HG02763 (cell line): ENCODE measurements around the gene BCAS4.

Experiments
- ATAC-seq: cut with Tn5 transposase; IDR thresholded peaks from one replicate; pipeline ENCODE4 v1.9.1; 2021; ENCODE audit warnings: mild to moderate bottlenecking, moderate library complexity; ENCODE audit not compliant: unreplicated experiment

BCAS4 gene

DNA sequence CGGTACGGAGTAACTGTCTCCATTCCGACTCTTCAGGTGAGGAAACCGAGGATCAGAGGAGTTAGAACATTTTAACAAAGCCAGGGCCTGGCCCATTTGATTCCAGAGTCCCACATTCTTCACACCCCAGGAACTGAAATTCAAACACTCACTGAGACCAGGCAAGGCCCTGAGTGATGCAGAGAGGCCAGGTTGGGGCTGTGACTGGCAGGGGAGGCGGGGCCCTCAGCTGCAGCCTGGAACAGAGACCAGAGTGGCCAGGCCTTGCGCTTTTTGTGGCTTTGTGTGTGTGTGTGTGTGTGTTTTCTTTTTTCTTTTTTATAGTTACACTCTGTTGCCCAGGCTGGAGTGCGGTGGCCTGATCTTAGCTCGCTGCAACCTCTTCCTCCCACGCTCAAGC is 57.2 kb downstream of the BCAS4 start:
- no peak for ATAC-seq

DNA sequence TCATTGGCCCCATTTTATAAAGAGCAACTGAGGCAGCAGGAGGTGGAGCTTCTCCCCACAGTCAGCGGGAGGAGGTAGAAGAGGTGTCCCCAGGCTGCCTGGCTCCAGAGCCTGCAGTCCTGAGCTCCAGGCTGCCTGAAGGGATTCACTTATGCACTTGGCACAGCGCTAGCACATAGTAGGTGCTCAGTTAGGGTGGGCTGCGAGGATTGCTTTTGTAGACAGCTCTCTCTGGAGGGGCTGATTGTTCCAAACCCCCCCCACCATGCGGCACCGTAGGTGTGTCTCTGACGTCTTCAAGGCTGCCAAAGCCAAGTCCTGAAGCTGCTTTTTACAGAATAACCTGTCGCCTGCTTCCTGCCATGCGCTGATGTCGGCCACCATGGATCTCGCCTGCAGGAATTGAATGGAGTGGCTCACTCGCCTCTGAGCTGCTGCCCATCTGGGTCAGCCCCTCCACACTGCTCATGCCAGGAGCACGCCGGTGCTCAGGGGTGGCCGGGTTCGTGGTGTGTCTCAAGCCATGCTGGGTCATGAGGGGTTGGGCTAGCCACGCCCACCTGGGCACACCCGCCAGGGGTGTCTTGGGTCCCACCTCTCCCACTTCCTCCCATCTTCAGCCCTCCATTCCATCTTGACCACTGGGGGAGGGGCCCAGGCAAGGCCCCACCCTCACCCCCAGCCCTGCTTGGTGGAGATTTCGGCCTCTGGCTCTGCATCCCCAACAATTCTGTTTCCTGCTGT is 59.8 kb downstream of the BCAS4 start:
- ATAC-seq, result no peak

DNA sequence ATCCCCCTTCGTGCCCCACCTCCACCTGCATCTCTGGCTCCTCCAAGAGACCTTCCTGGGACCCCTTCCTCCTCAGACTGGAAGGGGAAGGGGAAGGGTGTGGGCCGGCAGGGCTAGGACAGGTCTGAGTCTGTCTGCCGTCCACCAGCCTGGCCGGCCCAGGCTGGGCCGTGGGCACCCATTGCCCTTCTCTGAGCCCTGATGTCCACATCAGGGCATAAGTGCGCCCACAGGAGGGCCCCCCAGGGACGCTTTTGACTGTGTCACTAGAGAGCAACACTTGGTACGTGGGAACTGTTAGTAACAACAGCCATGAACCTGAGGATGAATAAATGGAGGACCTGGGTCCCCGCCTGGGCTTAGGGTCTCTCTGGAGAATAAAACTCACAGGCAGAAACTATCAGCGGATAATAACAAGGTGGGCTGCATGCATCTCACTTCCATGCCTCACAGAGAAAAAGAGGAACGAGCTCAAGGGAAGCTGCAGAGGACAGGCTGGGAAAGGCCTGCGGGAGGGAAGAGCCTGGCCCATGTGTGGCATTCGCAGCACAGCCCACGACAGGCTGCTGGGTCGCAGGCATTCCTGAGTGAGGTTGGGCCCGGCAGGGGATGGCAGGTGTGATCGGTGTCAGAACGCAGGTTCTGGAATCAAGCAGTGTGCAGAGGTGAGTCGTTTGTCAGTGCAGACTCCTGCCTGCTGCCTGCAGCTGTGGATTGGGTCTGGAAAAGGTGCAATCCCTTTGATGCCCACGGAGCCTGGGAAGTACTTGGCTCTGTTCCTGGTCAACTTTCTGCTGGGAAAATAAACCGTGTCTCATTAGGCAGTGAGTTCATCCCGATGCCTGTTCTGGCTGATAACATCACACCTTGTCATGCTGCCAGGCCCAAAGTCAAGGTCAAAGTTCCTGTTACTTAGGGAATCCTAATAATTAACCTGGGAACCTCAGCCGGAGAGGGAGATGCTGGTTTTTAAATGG is 60.9 kb downstream of the BCAS4 start:
- ATAC-seq, result no peak

DNA sequence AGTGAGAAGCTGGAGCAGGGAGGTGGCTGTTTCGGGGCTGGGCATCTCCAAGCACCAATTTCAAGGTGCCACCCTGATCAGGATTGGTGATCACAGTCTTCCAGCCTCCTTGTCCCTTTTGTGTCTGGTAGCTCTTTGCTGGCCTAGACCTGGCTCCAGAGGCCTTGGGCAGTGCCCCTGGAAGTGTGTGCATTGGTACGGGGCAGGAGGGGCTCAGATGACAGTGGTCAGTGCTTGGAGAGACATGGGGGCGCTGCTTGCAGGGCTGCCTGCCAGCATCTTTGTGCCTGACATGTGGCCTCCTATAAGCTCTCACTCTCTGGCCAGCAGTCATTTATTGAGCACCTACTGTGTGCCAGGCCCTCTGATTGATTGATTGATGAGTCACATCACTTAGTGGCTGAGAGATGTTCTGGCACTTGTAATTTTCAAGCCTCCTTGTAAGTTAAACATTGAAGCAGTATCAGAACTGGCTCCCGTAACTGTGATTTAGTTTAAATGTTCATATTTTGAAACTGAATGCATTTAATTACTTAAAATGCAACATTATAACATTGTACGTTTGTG is 61.7 kb downstream of the BCAS4 start:
- no peak for ATAC-seq

DNA sequence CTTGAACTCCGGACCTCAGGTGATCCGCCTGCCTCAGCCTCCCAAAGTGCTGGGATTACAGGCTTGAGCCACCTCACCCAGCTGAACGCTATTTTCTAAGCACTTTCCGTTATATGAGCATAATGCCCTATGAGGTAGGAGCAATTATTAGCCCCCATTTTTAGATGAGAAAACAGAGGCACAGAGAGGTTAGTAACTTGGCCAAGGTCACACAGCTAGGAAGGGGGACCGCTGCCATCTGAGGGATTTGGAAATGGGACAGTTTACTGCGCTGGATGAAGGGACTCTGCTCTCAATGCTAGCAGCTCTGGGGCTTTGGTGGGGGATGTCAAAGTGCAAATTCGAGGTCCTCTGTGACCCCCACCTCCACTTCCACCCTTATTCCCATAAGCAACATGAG is 62.5 kb downstream of the BCAS4 start:
- ATAC-seq, result no peak

DNA sequence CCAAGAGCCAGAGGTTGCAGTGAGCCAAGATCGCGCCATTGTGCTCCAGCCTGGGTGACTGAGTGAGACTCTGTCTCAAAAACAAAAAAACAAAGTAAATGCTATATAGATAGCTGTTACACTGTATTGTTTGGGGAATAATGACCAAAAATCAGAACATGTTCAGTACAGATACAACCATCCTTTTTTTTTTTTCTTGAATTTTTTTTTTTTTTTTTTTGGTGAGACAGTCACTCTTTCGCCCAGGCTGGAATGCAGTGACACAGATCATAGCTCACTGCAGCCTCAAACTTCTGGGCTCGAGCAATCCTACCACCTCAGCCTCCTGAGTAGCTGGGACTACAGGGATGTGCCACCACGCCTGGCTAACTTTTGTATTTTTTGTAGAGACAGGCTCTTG is 63.7 kb downstream of the BCAS4 start:
- no peak for ATAC-seq

DNA sequence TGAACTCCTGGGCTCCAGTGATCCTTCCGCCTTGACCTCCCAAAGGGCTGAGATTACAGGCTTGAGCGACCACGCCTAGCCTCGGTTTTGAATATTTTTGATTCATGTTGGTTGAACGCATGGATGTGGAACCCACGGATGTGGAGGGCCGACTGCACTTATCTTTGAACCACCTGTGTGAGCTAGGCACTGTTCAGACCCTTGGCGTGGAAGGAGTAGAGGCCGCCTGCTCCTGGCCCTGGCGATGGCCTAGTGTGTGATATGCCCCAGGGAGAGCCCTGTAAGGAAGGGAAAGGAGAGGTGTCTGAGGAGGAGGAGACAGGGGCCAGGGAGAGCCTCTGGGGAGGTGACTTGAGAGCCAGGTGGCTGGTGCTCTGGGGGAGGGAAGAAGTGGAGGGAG is 64.3 kb downstream of the BCAS4 start:
- ATAC-seq, result no peak

DNA sequence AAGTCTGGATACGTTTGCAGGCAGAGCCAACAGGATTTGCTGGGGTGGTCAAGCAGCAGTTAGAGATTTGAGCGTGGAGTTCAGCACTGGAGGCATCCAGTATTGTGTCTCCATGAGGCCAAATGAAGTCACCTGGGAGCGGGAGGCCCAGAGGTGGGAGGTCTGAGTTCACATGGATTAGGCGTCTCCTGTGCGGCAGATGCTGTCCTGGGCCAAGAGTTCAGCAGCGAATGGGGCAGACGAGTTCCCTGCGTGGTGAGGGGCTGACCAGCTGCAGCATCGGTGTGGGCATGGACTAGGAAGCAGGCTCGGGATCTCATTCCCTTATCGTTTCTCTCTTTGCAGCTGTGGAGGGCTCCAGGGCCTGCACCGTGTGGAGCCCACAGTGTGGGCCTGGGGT is 66.2 kb downstream of the BCAS4 start:
- no peak for ATAC-seq

DNA sequence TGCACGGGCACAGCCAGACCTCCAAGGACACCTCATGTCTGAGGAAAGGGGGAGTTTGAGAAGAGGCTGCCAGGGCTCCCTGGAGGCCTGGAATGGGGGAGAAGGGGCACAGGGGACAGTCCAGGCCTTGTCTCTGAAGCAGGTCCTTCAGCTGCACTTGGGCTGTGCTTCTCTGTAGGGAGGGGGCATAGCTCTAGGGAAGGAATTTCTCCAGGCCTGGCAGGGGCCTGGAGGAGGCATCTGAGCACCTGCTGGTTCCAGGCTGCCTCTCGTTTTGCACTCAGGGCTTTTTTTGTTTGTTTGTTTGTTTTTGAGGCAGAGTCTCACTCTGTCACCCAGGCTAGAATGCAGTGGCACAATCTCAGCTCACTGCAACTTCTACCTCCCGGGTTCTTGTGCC is 67.7 kb downstream of the BCAS4 start:
- ATAC-seq, result no peak

DNA sequence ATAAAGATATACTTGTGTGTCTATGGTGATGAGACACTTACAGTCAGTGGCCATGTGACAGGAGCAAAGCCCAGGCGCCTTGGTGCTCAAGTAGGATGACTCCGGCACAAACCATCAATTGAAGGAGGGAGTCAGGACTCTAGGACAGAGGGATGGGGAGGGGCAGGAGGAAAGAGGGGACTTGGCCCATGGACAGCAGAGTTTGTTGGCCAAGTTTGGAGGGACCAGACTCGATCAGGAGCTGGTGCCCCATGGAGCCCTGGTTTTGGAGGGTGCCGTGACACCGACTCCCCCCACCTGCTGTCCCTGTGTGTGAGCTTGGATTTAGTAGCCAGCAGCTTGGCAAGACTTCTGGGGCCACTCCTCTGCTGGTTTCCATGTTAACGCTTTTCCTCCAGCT is 70.3 kb downstream of the BCAS4 start:
- ATAC-seq, result no peak

DNA sequence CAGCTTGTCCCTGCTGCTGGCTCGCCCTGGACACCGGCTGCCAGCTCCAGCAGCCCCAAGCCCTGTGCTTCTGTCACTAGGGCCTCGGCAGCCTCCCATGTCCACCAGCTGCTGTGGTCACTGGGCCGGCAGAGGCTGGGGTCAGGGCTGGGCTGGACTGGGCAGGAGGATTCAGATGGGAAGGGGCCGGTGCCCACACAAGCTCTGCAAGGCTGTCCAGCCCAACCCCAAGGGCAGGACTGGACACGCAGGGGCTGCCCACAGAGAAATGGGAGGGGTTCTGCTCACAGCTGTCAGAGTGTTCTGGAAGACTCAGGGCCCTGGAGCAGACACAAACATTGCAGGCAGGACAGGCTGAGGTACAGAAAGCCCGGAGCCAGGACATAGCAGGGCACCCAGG is 70.7 kb downstream of the BCAS4 start:
- ATAC-seq, result no peak

DNA sequence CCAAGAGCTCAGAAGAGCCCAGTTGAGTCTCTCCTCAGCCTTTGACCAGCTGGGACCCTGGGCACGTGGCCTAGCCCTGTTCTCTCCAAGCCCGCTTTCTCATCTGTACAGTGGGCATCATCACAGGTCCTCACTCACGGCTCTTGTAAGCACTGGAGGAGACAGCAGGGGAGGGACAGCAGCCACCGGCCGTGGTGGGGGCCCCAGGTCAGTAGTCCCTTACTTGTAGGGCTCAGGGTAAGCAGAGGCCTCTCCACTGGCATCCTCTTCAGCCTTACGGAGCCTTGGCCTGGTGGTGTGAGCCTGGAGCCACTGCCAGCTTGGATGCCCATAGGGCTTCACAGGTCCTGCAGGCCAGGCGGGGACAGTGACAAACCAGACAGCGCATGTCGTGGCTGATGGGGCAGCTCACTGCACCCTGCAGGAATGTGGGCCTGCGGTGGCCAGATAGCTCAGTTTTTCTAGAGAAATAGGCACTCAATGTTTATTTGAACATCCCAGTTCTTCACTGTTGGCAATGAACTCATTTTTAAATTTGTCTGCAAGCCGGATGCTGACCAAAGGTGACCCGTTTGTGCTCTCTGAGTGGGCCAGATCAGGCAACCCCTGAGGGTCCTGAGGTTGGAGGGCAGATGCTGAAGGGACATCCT is 71.3 kb downstream of the BCAS4 start:
- no peak for ATAC-seq

DNA sequence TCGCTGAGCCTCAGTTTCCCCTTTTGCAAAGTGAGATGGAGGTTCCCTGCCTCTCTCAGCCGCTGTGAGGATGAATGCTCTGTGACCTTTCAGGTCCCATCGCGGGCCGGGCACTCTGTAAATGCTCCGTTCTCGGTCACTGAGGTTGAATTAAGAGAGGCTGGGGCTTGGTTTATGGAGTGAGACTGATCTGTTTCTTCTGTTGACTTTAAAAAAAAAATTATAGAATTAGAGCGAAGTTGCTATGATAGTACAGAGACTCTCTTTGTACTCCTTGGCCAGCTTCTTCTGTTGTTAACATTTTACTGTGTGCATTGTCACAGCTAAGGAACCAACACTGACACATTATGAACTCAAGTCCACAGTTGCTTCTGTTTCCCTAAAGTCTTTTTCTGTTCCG is 72.0 kb downstream of the BCAS4 start:
- no peak for ATAC-seq

DNA sequence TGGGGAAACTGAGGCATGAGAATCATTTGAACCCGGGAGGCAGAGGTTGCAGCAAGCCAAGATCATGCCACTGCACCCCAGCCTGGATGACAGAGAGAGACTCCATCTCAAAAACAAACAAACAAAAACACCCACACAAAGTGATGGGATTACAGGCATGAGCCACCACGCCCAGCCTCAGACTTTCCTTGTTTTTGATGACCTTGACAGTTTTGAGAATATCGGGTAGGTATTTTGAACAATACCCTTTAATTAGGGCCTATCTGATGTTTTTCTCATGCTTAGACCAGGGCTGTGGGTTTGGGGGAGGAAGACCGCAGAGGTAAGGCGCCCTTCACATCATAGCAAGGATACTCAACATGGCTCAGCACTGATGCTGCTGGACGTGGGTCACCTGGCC is 72.9 kb downstream of the BCAS4 start:
- no peak for ATAC-seq

DNA sequence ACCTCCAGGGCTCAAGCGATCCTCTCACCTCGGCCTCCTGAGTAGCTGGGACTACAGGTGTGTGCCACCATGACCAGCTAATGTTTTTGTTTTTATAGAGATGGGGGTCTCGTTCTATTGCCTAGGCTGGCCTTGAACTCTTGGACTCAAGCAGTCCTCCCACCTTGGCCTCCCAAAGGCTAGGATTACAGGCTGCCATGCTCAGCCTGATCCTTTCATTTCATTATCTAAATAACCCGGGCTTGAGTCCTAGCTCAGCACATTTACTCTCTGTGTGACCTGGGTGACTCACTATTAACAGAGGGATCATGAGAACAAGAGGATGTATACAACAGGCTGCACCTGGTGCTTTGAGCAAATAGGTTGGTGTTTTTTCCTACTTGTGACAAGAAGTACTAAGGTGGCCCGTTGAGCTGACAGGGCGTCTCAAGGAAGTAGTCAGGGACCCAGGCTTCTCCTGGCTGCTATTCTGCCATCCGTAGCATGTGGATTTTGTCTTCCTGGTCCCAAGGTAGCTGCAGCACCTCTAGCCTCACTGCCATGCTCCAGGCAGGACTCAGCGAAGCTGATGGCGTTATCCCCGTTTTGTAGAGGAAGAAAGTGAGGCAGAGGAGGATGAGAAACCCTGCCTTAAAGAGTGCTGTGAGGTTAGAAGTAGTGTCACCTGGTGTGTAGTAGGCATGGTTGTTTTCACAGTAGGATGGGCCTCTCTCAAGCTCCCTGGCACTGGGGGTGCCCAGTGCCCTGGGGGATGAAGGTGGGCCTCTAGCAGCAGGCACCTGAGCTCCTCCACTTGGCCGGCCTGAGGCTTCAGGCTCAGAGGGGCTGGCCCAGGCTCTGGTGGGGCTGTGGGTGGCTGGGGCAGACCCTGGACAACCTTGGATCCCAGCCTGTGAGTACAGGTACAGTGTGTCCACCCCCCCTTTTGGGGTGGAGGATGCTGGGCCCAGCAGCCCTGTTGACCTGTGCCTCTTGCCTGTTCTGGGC is 73.9 kb downstream of the BCAS4 start:
- no peak for ATAC-seq

DNA sequence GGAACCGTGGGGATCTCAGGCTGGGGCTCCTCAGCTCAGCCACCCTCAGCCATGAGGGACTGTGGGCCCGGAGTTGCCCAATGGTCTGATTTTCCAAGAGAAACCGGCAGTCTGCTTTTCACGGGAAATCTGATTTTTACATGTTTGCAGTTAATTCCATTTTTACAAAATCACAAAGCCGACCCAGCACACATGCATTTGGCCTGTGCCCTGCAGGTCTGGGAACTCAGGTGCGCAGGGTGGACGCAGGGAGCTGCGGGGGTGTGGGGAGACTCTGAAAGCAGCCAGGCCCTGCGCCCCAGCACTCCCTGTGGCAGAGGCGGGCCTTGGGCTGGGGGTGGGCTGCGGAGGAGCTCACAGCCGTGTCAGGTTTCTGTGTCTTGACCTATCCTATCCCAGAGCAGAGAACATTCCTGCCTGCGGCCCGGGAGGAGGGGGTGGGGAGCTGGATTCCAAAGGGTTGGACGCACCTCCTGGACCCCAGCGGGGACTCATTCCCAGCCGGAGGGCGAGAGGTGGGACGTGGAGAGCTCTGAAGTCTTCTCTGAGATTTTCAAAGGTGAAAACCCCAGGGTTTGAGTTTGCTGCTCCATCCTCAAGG is 75.8 kb downstream of the BCAS4 start:
- no peak for ATAC-seq

DNA sequence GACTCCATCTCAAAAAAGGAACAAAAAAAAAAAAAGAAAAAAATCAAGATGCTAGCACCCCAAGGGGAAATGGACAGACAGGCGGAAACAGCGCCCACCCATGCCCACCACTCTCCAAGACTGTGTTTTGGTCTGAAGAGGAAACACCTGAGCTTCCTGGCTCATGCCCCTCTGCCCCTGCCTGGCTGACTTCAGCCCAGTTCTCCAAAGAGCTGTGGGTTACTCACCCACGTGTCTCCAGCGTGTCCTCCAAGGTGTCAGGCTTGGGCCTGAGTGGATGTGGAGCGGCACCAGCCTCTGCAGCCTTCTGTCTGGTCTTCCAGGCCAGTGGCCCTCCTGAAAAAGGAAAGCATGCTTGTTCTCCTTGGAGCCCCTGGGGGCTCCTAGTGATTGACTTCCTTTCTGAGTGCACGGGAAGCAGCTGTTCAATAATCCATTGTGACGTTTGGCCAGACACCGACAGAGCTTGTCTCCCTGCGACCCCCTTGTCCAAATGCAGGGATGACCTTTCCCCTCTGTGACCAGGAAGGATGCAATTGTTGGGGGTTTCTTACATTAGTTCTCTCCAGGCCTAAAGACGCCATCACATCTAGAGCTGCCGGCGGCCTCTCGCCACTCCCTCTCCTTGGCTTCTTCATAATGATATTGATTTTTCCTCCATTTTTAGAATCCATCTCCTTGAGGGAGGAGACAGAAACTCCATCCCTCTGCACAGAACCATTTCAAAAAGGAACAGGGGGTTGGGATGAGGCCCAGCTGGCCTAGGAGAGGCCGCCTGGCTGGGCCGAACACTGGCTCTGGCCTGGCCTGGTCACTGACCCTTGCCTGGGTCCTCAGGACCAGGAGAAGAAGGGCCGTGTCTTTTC is 77.9 kb downstream of the BCAS4 start:
- ATAC-seq, result no peak

DNA sequence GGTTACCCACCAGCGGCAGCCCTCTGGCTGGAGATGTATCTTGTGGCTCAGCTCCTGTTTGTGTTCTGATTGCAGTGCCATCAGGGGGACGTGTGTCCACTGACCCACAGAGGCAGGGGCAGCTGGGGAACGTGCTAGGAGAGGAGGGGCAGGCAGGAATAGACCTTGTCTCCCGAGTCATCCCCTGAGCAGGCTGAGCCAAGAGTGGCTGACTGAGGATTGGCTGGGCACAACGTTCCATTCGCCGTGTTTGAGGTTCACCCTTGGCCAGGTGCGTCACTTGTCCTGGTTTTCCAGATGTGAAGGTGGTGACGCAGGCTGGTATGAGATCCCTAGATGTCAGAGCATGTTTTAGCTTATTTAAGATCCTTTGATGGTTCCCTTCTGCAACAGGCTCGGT is 78.7 kb downstream of the BCAS4 start:
- no peak for ATAC-seq
